Panc1 (cell line): ENCODE results near the gene MAPK8. TPM values are rescaled to one million over a fixed set of nuclear protein-coding genes. Genes with fewer than 3 reads are reported as not detected.

Experiments
- ATAC-seq: fragments of 200-7000 bp; cut with Tn5 transposase; 2 replicates; pipeline ENCODE4 v1.9.1; 2020; ENCODE audit warnings: mild to moderate bottlenecking, moderate library complexity
- BruUV-seq: library from RNA; stranded (reverse); fragments of 400-500 nt; replicated peaks from 2 replicates; lab custom pipeline; 2021; lab: Mats Ljungman, UMichigan
- CTCF ChIA-PET: fragments of 300-600 bp; sonication (Branson Sonifier 250); formaldehyde crosslinking; loops from one replicate; lab custom pipeline; 2022; ENCODE audit warnings: antibody characterized with exemption; lab: Charles Lee
- POLR2A ChIA-PET: fragments of 300-600 bp; sonication (Branson Sonifier 250); formaldehyde crosslinking; loops from one replicate; lab custom pipeline; 2022; ENCODE audit warnings: antibody characterized with exemption; lab: Charles Lee
- DNase-seq: peaks from one replicate; pipeline ENCODE4 v3.0.0-alpha.2; 2010; ENCODE audit warnings: low read depth, low spot score
- H3K27ac ChIP-seq: 2 replicates; pipeline ENCODE4 v1.5.1; 2011; ENCODE audit warnings: mild to moderate bottlenecking, low read length, inconsistent platforms
- H3K27me3 ChIP-seq: fragments of 200-500 bp; sonication (Bioruptor generic); 2 replicates; pipeline ENCODE4 v1.6.0; 2014; ENCODE audit warnings: low read length, inconsistent platforms; ENCODE audit not compliant: control insufficient read depth, insufficient read depth
- H3K36me3 ChIP-seq: fragments of 200-500 bp; sonication (Bioruptor generic); 2 replicates; pipeline ENCODE4 v1.5.1; 2014; ENCODE audit warnings: inconsistent platforms, mild to moderate bottlenecking, low read length, moderate library complexity; ENCODE audit not compliant: control insufficient read depth, insufficient read depth
- H3K4me1 ChIP-seq: 2 replicates; pipeline ENCODE4 v1.5.1; 2011; ENCODE audit warnings: inconsistent platforms, mild to moderate bottlenecking, low read length, moderate library complexity; ENCODE audit not compliant: control insufficient read depth, insufficient read depth
- H3K4me3 ChIP-seq, 2 experiments: 2 replicates each; pipeline ENCODE4 v1.5.1; 2011 to 2012; ENCODE audit warnings: low read depth in 2 of 2, low read length in 2 of 2, mild to moderate bottlenecking in 2 of 2, inconsistent platforms in 1 of 2, moderate library complexity in 1 of 2
- H3K9me3 ChIP-seq: fragments of 200-500 bp; sonication (Bioruptor generic); 2 replicates; pipeline ENCODE4 v1.5.1; 2014; ENCODE audit warnings: low read depth, mild to moderate bottlenecking, inconsistent platforms, low read length, moderate library complexity; ENCODE audit not compliant: control insufficient read depth, insufficient read depth
- CTCF ChIP-seq: fragments of 450-650 bp; IDR thresholded peaks from 2 replicates; pipeline ENCODE4 v1.5.1; 2017; ENCODE audit warnings: mild to moderate bottlenecking
- POLR2AphosphoS5 ChIP-seq: IDR thresholded peaks from 2 replicates; pipeline ENCODE4 v1.6.1; 2012; ENCODE audit warnings: mild to moderate bottlenecking, low read depth, low read length, moderate library complexity
- SIN3A ChIP-seq: IDR thresholded peaks from 2 replicates; pipeline ENCODE4 v1.6.1; 2012; ENCODE audit warnings: low read depth, mild to moderate bottlenecking, low read length, moderate library complexity, borderline replicate concordance; ENCODE audit not compliant: insufficient read depth
- TCF7L2 ChIP-seq: IDR thresholded peaks from 2 replicates; pipeline ENCODE4 v1.6.1; 2011; ENCODE audit warnings: mild to moderate bottlenecking, low read depth, low read length, inconsistent platforms
- in situ Hi-C: cut with HindIII; loops from 2 replicates; pipeline ENCODE4 v1.10.0; 2016; ENCODE audit warnings: low sequenced_read_pairs, low pct_unique_long_range_greater_than_20kb
- intact Hi-C: fragments of 100-400 bp; cut with micrococcal nuclease; formaldehyde crosslinking; loops from one replicate; pipeline ENCODE4 v1.10.0; 2022; ENCODE audit not compliant: unreplicated experiment
- total RNA-seq: library from RNA; stranded (reverse); gene quantifications from one replicate; pipeline ENCODE4 v1.2.1, GENCODE V29; 2021; ENCODE audit not compliant: unreplicated experiment
- TF ChIP-seq, protein P1 (sequence below), 2 experiments: IDR thresholded peaks; 2 replicates each; pipeline ENCODE4 v1.6.1; 2011 to 2012; ENCODE audit warnings: low read depth in 2 of 2, control low read depth in 1 of 2, low read length in 1 of 2, mild to moderate bottlenecking in 1 of 2, moderate library complexity in 1 of 2; ENCODE audit not compliant: insufficient read depth in 1 of 2

The MAPK8 gene
- total RNA-seq, 1 experiment from 2014 or later: 66.6 TPM

DNA sequence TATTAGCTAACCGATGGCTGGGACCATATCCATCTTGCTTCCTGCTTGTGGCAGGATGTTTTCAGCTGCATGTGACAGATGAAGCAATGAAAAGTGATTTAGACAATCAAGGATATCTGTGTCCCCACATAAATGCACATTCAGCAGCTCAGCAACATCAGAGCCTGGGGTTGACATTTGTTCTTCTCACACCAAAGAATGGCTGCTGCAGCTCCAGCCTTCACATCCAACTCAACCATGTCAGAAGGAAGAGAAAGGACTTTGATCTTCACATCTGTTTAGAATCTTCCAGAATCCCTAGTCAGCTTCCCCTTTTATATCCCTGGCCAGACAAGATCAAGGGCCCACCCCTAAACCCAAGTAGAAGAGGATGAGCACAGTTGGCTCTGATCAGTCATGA is 20.1 kb upstream of the MAPK8 start:
- Histone ChIP-seq H3K4me1 (no peaks in the 10 kb centered on the region), H3K4me3 (no peak overlapping the region), H3K27me3 (no peaks in the 10 kb centered on the region), H3K9me3 (0 out of 2 replicates have a peak, but pooled peaks cover 4% of the 10 kb centered on the region), H3K36me3 (no peaks in the 10 kb centered on the region), H3K27ac (no peak overlapping the region)
- TF ChIP-seq CTCF (no peak), POLR2AphosphoS5 (no peak), TCF7L2 (no peak), SIN3A (no peak)
- TF ChIP-seq, protein P1, sequence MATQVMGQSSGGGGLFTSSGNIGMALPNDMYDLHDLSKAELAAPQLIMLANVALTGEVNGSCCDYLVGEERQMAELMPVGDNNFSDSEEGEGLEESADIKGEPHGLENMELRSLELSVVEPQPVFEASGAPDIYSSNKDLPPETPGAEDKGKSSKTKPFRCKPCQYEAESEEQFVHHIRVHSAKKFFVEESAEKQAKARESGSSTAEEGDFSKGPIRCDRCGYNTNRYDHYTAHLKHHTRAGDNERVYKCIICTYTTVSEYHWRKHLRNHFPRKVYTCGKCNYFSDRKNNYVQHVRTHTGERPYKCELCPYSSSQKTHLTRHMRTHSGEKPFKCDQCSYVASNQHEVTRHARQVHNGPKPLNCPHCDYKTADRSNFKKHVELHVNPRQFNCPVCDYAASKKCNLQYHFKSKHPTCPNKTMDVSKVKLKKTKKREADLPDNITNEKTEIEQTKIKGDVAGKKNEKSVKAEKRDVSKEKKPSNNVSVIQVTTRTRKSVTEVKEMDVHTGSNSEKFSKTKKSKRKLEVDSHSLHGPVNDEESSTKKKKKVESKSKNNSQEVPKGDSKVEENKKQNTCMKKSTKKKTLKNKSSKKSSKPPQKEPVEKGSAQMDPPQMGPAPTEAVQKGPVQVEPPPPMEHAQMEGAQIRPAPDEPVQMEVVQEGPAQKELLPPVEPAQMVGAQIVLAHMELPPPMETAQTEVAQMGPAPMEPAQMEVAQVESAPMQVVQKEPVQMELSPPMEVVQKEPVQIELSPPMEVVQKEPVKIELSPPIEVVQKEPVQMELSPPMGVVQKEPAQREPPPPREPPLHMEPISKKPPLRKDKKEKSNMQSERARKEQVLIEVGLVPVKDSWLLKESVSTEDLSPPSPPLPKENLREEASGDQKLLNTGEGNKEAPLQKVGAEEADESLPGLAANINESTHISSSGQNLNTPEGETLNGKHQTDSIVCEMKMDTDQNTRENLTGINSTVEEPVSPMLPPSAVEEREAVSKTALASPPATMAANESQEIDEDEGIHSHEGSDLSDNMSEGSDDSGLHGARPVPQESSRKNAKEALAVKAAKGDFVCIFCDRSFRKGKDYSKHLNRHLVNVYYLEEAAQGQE (IDR thresholded peaks at IDR 0.05; ENCODE audit: insufficient read depth in 1 of 2, low read depth in 2 of 2, low read length in 1 of 2): no peak
- no peak for ATAC-seq
- BruUV-seq: no TSS peak
- CTCF ChIA-PET: no interaction called here
- POLR2A ChIA-PET: no interaction called here
- intact Hi-C loops: loop anchor here (10.0 kb wide), 1 partner anchor 72 kb away; no protein-coding TSS in a partner anchor
- in situ Hi-C loops: no loop called here
- DNase-seq: no peak

DNA sequence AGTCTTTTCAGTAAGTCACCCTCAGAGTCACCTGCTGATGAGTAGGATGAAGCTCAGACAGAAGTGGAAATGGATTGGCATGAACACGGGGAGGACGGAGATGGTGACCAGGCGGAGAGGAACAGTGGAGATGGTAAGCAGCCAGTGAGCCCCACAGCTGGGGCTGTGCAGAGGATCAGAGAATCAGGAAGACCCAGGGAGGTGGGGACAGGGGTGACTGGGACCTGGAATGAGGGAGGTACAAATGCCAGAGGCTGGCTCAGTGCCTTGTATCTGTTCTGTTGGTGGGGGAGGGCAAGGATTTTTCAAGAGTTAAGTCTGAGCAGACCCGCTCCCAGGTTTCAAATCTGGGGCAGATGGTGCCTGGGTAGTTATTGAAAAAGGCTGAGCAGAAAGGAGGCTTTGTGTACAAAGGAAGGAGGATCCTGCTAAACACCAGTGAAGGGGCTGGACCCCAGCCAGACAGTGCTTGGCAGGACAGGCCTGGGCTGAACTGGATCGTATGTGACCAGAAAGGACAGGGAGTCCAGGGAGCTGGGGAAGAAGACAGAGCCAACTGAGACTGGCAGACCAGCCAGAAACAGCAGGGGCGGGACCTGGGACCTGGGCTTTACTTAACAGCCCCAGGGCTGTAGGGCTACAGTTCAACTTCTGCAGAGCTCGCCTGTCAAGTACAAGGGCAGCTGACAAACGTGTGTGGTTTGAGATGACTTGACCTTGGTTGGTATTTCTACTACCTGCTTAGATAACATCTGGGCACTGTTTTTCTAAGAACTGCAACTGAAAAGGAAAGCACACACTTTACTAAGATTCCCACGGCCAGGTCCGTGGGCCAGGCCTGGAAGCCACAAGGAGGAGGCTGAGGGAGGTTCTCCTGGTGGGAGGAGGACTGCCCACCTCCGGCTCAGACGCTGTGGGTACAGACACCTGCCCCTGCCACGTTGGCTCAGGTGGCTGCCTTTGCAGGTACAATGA is 18.8 kb upstream of the MAPK8 start:
- H3K4me3 ChIP-seq: no peak overlapping the region
- TF ChIP-seq SIN3A: no peak
- no peak for TF ChIP-seq TCF7L2
- TF ChIP-seq CTCF: no peak
- TF ChIP-seq POLR2AphosphoS5: no peak
- no peaks in the 10 kb centered on the region for H3K4me1 ChIP-seq
- intact Hi-C loops: loop anchor here (10.0 kb wide), 1 partner anchor 73 kb away; no protein-coding TSS in a partner anchor
- no TSS peak for BruUV-seq
- no peaks in the 10 kb centered on the region; the same call in 1 of the 2 replicates for H3K27me3 ChIP-seq
- DNase-seq (no peak), ATAC-seq (no peak; the same call in 1 of the 2 replicates)
- 0 out of 2 replicates have a peak, but pooled peaks cover 4% of the 10 kb centered on the region for H3K9me3 ChIP-seq
- in situ Hi-C loops: no loop called here
- H3K27ac ChIP-seq: no peak overlapping the region
- CTCF ChIA-PET: interaction anchor here (0.5 kb wide), 1 partner anchor 14 kb away, joined by 4 read pairs; no protein-coding TSS in a partner anchor
- no peaks in the 10 kb centered on the region for H3K36me3 ChIP-seq
- POLR2A ChIA-PET: no interaction called here
